HAP-1 (cell line): Measurements from ENCODE around the gene HMCN1.

Experiments used
- DNase-seq, 2 experiments: peaks; one replicate each; pipeline ENCODE4 v3.0.0-alpha.2; 2016 to 2020; ENCODE audit warnings: low spot score in 2 of 2
- H3K27me3 ChIP-seq: fragments of 250-450 bp; sonication (Bioruptor Pico); 2 replicates; pipeline ENCODE4 v1.5.1; 2020; ENCODE audit warnings: low read depth, mild to moderate bottlenecking, moderate library complexity
- H3K36me3 ChIP-seq: fragments of 250-450 bp; sonication (Bioruptor Pico); replicated peaks from 2 replicates; pipeline ENCODE4 v1.5.1; 2020; ENCODE audit warnings: mild to moderate bottlenecking
- H3K4me1 ChIP-seq: fragments of 250-450 bp; sonication (Bioruptor Pico); 2 replicates; pipeline ENCODE4 v1.5.1; 2020; ENCODE audit warnings: mild to moderate bottlenecking
- H3K4me3 ChIP-seq: fragments of 250-450 bp; sonication (Bioruptor Pico); 2 replicates; pipeline ENCODE4 v1.5.1; 2020; ENCODE audit warnings: mild to moderate bottlenecking, moderate library complexity
- H3K9me3 ChIP-seq: fragments of 250-450 bp; sonication (Bioruptor Pico); 2 replicates; pipeline ENCODE4 v1.5.1; 2020; ENCODE audit warnings: mild to moderate bottlenecking, moderate library complexity
- in situ Hi-C: fragments of 300-500 bp; cut with MboI; formaldehyde crosslinking; loops from 3 replicates; pipeline ENCODE4 v1.14.3; 2020; ENCODE audit warnings: low sequenced_read_pairs, inconsistent platforms, mixed read lengths

HMCN1 gene

DNA sequence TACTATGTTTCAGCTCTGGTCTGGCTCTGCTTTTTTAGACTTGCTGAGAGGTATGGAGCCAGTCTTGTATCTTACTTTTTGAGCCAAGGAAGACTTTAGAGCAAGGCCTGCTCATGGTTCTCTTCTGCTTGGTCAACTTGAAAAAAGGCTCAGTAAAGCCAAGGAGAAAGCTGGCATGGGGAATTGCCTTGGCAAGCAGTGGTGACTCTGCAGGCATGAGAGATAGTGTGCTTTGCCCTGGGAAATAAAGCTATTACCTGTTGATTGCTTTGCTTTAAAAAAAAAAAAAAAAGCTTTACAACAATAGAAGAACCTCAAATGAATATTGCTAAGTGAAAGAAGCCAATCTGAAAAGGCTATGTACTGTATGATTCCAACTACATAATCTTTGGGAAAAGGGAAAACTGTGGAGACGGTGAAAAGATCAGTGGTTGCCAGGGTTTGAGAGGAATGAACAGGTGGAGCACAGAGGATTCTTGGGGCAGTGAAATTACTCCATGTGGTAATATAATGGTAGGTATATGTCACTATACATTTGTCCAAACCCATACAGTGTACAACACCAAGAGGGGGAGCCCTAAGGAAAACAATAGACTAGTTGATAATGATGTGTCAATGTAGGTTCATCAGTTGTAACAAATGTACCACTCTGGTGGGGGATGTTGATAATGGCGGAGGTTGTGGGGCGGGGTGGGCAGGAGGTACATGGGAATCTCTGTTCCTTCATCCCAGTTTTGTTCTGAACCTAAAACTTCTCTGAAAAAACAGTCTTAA lies 87.6 kb downstream of the HMCN1 start:
- peaks cover 12% of the 10 kb centered on the region for H3K4me1 ChIP-seq
- peaks cover 3% of the 10 kb centered on the region; the same call in 1 of the 2 replicates for H3K27me3 ChIP-seq
- no peak overlapping the region for H3K4me3 ChIP-seq
- DNase-seq = no peak
- H3K36me3 ChIP-seq = no peaks in the 10 kb centered on the region
- no peaks in the 10 kb centered on the region for H3K9me3 ChIP-seq
- in situ Hi-C loops = loop anchor here (25.0 kb wide), 1 partner anchor 391 kb away; no protein-coding TSS in a partner anchor

DNA sequence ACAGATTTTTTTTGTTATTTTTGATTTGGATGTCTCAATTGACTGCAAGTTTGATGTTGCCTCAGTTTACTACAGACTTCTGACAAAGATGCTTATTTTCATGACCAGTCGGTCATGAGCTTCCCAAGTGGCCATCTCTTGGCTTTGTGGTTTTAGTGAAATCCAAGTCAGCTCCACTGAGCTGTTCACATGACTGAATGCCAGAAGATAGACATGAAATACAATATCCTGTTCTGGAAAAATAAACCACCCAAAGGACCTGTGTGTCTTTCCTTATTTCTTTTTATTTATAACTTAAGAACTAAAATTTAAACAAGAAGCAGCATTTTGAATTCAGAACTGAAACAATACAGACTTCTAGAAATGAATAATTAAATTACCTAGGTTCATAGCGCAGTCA lies 89.3 kb downstream of the HMCN1 start:
- DNase-seq = no peak
- in situ Hi-C loops = loop anchor here (25.0 kb wide), 1 partner anchor 389 kb away; no protein-coding TSS in a partner anchor
- no peak overlapping the region for H3K4me3 ChIP-seq
- peaks cover 3% of the 10 kb centered on the region; the same call in 1 of the 2 replicates for H3K27me3 ChIP-seq
- no peaks in the 10 kb centered on the region for H3K36me3 ChIP-seq
- peaks cover 12% of the 10 kb centered on the region for H3K4me1 ChIP-seq
- no peaks in the 10 kb centered on the region for H3K9me3 ChIP-seq

DNA sequence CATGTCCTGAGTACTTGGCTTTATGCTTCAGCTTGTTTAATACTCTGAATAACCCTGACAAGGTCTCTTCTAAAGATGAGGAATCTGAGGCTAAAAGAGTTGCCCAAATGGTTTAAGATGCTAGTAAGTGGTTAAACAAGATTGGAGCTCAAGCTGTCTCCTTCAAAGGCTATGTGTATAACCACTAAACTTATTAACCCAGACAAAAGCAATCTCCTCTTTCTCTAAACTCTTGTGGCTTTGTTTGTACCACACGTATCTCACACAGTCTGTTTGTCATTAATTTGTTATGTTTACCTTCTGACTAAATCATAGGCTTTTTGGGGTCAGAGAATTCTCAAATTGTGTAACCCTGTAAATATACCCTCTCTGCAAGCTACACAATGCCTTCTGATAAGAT lies 89.9 kb downstream of the HMCN1 start:
- H3K4me3 ChIP-seq = no peak overlapping the region
- no peak for DNase-seq
- in situ Hi-C loops = loop anchor here (25.0 kb wide), 1 partner anchor 388 kb away; no protein-coding TSS in a partner anchor
- no peaks in the 10 kb centered on the region for H3K36me3 ChIP-seq
- H3K27me3 ChIP-seq = peaks cover 3% of the 10 kb centered on the region; the same call in 1 of the 2 replicates
- H3K4me1 ChIP-seq = peaks cover 12% of the 10 kb centered on the region
- H3K9me3 ChIP-seq = no peaks in the 10 kb centered on the region

- peak; percentile 45 to 83 for DNase-seq
- peaks cover 12% of the 10 kb centered on the region for H3K4me1 ChIP-seq
Observed at GRCh38 chr1:185825556-185825955, 91.4 kb downstream of the HMCN1 start.

DNA sequence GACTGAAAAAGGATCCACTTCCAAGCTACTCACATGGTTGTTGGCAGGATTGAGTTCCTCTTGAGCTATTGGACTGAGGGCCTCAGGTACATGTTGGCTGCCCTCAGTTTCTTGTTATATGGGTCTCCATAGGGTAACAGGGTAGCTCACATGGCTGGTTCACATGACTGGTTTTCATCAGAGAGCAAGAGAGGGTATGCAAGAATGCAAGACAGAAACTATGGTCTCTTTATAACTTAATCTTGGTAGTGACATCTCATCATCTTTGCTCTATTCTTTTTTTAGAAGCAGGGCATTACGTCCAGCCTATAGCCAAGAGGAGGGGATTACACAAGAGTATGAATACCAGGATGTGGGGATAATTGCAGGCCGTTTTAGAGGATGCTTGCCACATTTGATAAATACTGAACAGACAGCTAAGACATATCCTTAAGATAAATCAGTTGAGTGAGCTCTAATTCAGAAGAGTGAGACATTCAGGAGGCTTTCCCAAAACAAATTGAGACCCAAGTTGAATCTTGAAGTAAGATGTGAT lies 100.2 kb downstream of the HMCN1 start:
- no peak for DNase-seq
- H3K4me3 ChIP-seq = no peak overlapping the region
- in situ Hi-C loops = no loop called here
- peaks cover 3% of the 10 kb centered on the region; the same call in 1 of the 2 replicates for H3K4me1 ChIP-seq
- H3K36me3 ChIP-seq = no peaks in the 10 kb centered on the region
- H3K9me3 ChIP-seq = no peaks in the 10 kb centered on the region
- H3K27me3 ChIP-seq = no peaks in the 10 kb centered on the region

More at GRCh38 chr1:185825556-185825955, 91.4 kb downstream of the HMCN1 start:
- no peak overlapping the region for H3K4me3 ChIP-seq
- no peaks in the 10 kb centered on the region for H3K27me3 ChIP-seq
- no peaks in the 10 kb centered on the region for H3K36me3 ChIP-seq
- H3K9me3 ChIP-seq = no peaks in the 10 kb centered on the region
- in situ Hi-C loops = no loop called here

DNA sequence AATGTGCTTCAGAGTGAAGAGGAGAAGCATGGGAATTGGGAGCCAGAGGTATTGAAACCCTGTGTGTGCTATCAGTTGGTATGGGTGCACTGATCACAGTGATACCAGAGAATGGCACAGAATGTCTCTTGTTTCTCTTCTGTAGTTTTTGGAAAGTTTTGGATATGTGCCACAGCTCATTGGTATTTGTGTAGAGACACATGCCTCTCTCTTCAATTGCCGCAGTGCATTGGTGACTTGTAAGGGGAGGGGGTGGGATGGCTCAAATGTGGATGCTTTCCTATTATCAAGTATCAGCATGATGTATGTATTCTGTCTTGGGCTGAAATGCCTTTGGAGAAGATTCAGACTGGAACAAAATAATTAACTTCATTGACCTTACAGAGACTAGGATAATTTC lies 101.0 kb downstream of the HMCN1 start:
- Histone ChIP-seq H3K27me3 (no peaks in the 10 kb centered on the region), H3K36me3 (no peaks in the 10 kb centered on the region), H3K9me3 (no peaks in the 10 kb centered on the region), H3K4me3 (no peak overlapping the region), H3K4me1 (peaks cover 3% of the 10 kb centered on the region; the same call in 1 of the 2 replicates)
- DNase-seq = no peak
- in situ Hi-C loops = no loop called here

DNA sequence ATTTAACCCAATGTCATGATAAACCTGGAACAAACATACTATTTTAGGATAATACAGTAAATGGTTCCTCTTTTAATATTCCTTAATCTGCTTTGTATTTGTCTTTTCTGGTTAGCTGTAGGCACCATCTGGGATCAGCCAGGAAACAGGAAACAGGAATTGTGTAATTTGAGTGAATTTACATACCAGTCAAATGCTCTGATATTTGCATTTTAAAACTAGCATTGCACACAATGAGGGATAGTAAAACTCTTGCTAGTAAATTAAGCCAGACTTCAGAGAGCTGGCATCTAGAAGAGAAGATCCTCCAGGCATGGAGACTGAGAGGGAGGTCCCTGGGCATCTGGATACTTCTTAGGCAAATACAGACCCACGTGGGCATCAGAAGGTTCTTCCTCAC lies 103.5 kb downstream of the HMCN1 start:
- in situ Hi-C loops = no loop called here
- no peak overlapping the region for H3K4me3 ChIP-seq
- H3K27me3 ChIP-seq = no peaks in the 10 kb centered on the region
- peak in 1 of 2 experiments; percentile 34 for DNase-seq
- no peaks in the 10 kb centered on the region for H3K36me3 ChIP-seq
- H3K9me3 ChIP-seq = no peaks in the 10 kb centered on the region
- H3K4me1 ChIP-seq = peaks cover 3% of the 10 kb centered on the region; the same call in 1 of the 2 replicates

GRCh38 chr1:185838111-185838510 lies 103.9 kb downstream of the HMCN1 start:
- in situ Hi-C loops = no loop called here
- no peak for DNase-seq
- Histone ChIP-seq H3K36me3 (no peaks in the 10 kb centered on the region), H3K4me1 (peaks cover 3% of the 10 kb centered on the region), H3K9me3 (no peaks in the 10 kb centered on the region), H3K27me3 (no peaks in the 10 kb centered on the region), H3K4me3 (no peak overlapping the region)

GRCh38 chr1:185840880-185841279 lies 106.7 kb downstream of the HMCN1 start:
- in situ Hi-C loops = no loop called here
- Histone ChIP-seq H3K4me1 (peaks cover 20% of the 10 kb centered on the region), H3K4me3 (no peak overlapping the region), H3K36me3 (no peaks in the 10 kb centered on the region), H3K27me3 (no peaks in the 10 kb centered on the region), H3K9me3 (no peaks in the 10 kb centered on the region)
- DNase-seq = no peak

GRCh38 chr1:185843297-185843869 lies 109.2 kb downstream of the HMCN1 start:
- no peaks in the 10 kb centered on the region for H3K27me3 ChIP-seq
- peaks cover 22% of the 10 kb centered on the region for H3K4me1 ChIP-seq
- no peak overlapping the region for H3K4me3 ChIP-seq
- H3K36me3 ChIP-seq = no peaks in the 10 kb centered on the region
- no peaks in the 10 kb centered on the region for H3K9me3 ChIP-seq
- in situ Hi-C loops = no loop called here
- no peak for DNase-seq

GRCh38 chr1:185843986-185844385 lies 109.8 kb downstream of the HMCN1 start:
- no peak overlapping the region for H3K4me3 ChIP-seq
- no peaks in the 10 kb centered on the region for H3K36me3 ChIP-seq
- no peaks in the 10 kb centered on the region for H3K27me3 ChIP-seq
- DNase-seq = peak in 1 of 2 experiments; percentile 81
- no peaks in the 10 kb centered on the region for H3K9me3 ChIP-seq
- peaks cover 28% of the 10 kb centered on the region for H3K4me1 ChIP-seq
- in situ Hi-C loops = no loop called here

DNA sequence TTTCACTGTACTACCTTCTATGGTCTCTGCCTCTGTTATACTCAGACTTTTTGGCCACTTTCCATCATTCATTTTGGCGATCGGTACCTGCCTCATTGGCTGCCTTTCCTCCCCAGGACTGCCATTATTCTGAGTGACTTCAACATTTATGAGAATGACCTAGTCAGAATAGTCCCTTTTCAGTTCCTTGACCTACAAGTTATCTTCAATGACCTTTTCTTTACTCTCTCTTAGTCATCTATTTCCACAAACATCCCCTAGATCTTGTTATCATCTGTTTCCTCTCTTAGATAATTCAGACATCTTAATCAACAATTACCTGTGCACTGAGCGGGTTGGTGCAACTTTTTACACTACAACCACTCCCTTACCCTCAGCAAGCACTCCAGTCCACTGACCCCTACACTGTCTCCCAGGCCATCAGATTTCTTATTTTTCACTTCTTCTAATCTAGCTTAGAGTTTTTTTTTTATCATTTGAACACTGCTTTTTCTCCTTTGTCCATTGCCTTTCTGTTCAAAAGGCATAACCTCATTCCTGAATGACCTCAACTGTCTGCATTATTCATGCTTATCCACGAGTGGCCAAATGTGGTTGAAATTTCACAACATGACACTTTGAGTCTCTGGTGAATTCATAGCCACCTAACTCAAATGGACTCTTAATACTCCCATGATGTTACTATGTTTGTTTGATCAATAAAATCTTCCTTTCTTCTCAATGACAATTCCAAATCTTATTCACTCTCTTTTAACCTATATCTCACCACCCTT lies 112.7 kb downstream of the HMCN1 start:
- Histone ChIP-seq H3K36me3 (no peaks in the 10 kb centered on the region), H3K4me1 (peaks cover 44% of the 10 kb centered on the region), H3K9me3 (no peaks in the 10 kb centered on the region), H3K4me3 (no peak overlapping the region), H3K27me3 (no peaks in the 10 kb centered on the region)
- no peak for DNase-seq
- in situ Hi-C loops = no loop called here

- Histone ChIP-seq H3K36me3 (no peaks in the 10 kb centered on the region), H3K4me3 (no peak overlapping the region), H3K9me3 (no peaks in the 10 kb centered on the region), H3K4me1 (peaks cover 35% of the 10 kb centered on the region), H3K27me3 (no peaks in the 10 kb centered on the region)
- in situ Hi-C loops = no loop called here
- peak in 1 of 2 experiments; percentile 49 for DNase-seq
Observed at GRCh38 chr1:185849014-185849413, 114.8 kb downstream of the HMCN1 start.
